Activated T-cell treated with anti-CD3 and anti-CD28 coated beads, Interleukin-2, amount 50 U/mL, for 72 hours (primary cell): Measurements from ENCODE around the gene ZFP36. TPM values are rescaled to one million over a fixed set of nuclear protein-coding genes. Genes with fewer than 3 reads are reported as not detected.
"Not testable (repeated sequence)": the region's sequence is repeated elsewhere in the genome, so short reads cannot be mapped to it uniquely, and the experiment has no call there.

Experiments used
- ATAC-seq, 2 donors: fragments of 150-1000 bp; cut with Tn5 transposase; replicated peaks in 1 of 2; 2 replicates each; pipeline ENCODE4 v1.10.0; 2021; ENCODE audit warnings: moderate library complexity in 2 of 2, mild to moderate bottlenecking in 1 of 2
- DNase-seq, 2 donors: peaks; one replicate each; pipeline ENCODE4 v3.0.0; 2021 to 2022; ENCODE audit warnings: mixed read lengths in 1 of 2
- H3K27ac Mint-ChIP-seq: one replicate; pipeline ENCODE4 v1.8.0; 2022; ENCODE audit warnings: mild to moderate bottlenecking, moderate library complexity, mixed read lengths
- H3K27me3 Mint-ChIP-seq: one replicate; pipeline ENCODE4 v1.8.0; 2022; ENCODE audit warnings: low read depth, mixed read lengths
- H3K36me3 Mint-ChIP-seq, 2 donors: one replicate each; pipeline ENCODE4 v1.8.0; 2022; ENCODE audit warnings: mixed read lengths in 2 of 2, mild to moderate bottlenecking in 1 of 2; ENCODE audit not compliant: insufficient read depth in 2 of 2
- H3K4me1 Mint-ChIP-seq: one replicate; pipeline ENCODE4 v1.8.0; 2022; ENCODE audit warnings: low read depth, mixed read lengths
- H3K4me3 Mint-ChIP-seq, 2 donors: one replicate each; pipeline ENCODE4 v1.8.0; 2022; ENCODE audit warnings: mild to moderate bottlenecking in 2 of 2, mixed read lengths in 2 of 2, moderate library complexity in 2 of 2
- H3K9me3 Mint-ChIP-seq, 2 donors: one replicate each; pipeline ENCODE4 v1.8.0; 2022; ENCODE audit warnings: mixed read lengths in 2 of 2
- total RNA-seq, 2 donors: library from RNA; stranded (reverse); gene quantifications; one replicate each; pipeline ENCODE4 v1.2.3, GENCODE V29; 2022

The ZFP36 gene
- total RNA-seq, 2 donors from 2014 or later: 81.4 to 108 TPM

GRCh38 chr19:39377373-39378362 is 29.0 kb upstream of the ZFP36 start:
- H3K9me3 Mint-ChIP-seq: no peaks in the 10 kb centered on the region
- ATAC-seq (no peak), DNase-seq (no peak)
- peaks cover 3 to 20% of the 10 kb centered on the region in 2 donors for H3K36me3 Mint-ChIP-seq
- no peaks in the 10 kb centered on the region for H3K4me1 Mint-ChIP-seq
- no peak overlapping the region for H3K4me3 Mint-ChIP-seq
- no peaks in the 10 kb centered on the region for H3K27me3 Mint-ChIP-seq
- H3K27ac Mint-ChIP-seq: no peak overlapping the region

GRCh38 chr19:39379366-39379765 is 27.3 kb upstream of the ZFP36 start:
- peaks cover 3 to 17% of the 10 kb centered on the region in 2 donors for H3K36me3 Mint-ChIP-seq
- H3K9me3 Mint-ChIP-seq, ATAC-seq, H3K27me3 Mint-ChIP-seq, H3K4me1 Mint-ChIP-seq, H3K27ac Mint-ChIP-seq, DNase-seq, H3K4me3 Mint-ChIP-seq: not testable (repeated sequence)

GRCh38 chr19:39379865-39380396 is 26.7 kb upstream of the ZFP36 start:
- H3K4me3 Mint-ChIP-seq: no peak overlapping the region

GRCh38 chr19:39380521-39381502 is 25.8 kb upstream of the ZFP36 start:
- no peak for ATAC-seq
- no peak for DNase-seq
- no peaks in the 10 kb centered on the region for H3K27me3 Mint-ChIP-seq
- H3K4me1 Mint-ChIP-seq: no peaks in the 10 kb centered on the region
- no peaks in the 10 kb centered on the region for H3K9me3 Mint-ChIP-seq
- H3K4me3 Mint-ChIP-seq: no peak overlapping the region
- H3K27ac Mint-ChIP-seq: no peak overlapping the region
- peaks cover 3 to 17% of the 10 kb centered on the region in 2 donors for H3K36me3 Mint-ChIP-seq

More at GRCh38 chr19:39379865-39380396, 26.7 kb upstream of the ZFP36 start:
- no peak overlapping the region for H3K27ac Mint-ChIP-seq
- ATAC-seq: no peak
- no peaks in the 10 kb centered on the region for H3K4me1 Mint-ChIP-seq
- H3K36me3 Mint-ChIP-seq: peaks cover 3 to 17% of the 10 kb centered on the region in 2 donors
- H3K27me3 Mint-ChIP-seq: no peaks in the 10 kb centered on the region
- no peaks in the 10 kb centered on the region for H3K9me3 Mint-ChIP-seq
- DNase-seq: no peak

- peaks cover under 1 to 22% of the 10 kb centered on the region in 2 donors for H3K36me3 Mint-ChIP-seq
Observed at GRCh38 chr19:39381910-39382611, 24.6 kb upstream of the ZFP36 start.

GRCh38 chr19:39382991-39383828 is 23.4 kb upstream of the ZFP36 start:
- no peaks in the 10 kb centered on the region for H3K9me3 Mint-ChIP-seq
- no peak overlapping the region for H3K27ac Mint-ChIP-seq
- DNase-seq (no peak), ATAC-seq (no peak)
- no peaks in the 10 kb centered on the region for H3K4me1 Mint-ChIP-seq
- no peak overlapping the region for H3K4me3 Mint-ChIP-seq
- H3K36me3 Mint-ChIP-seq: peaks cover 0 to 20% of the 10 kb centered on the region in 2 donors
- no peaks in the 10 kb centered on the region for H3K27me3 Mint-ChIP-seq

More at GRCh38 chr19:39381910-39382611, 24.6 kb upstream of the ZFP36 start:
- Mint-ChIP-seq H3K27ac (peak overlapping the region; percentile 71), H3K27me3 (no peaks in the 10 kb centered on the region), H3K4me3 (no peak overlapping the region), H3K9me3 (no peaks in the 10 kb centered on the region), H3K4me1 (no peaks in the 10 kb centered on the region)
- ATAC-seq (no peak), DNase-seq (no peak)

GRCh38 chr19:39384839-39385568 is 21.6 kb upstream of the ZFP36 start:
- H3K4me3 Mint-ChIP-seq: no peak overlapping the region
- no peaks in the 10 kb centered on the region for H3K9me3 Mint-ChIP-seq
- DNase-seq: no peak
- ATAC-seq: no peak
- peaks cover 6 to 26% of the 10 kb centered on the region in 2 donors for H3K36me3 Mint-ChIP-seq
- H3K27me3 Mint-ChIP-seq: no peaks in the 10 kb centered on the region
- no peak overlapping the region for H3K27ac Mint-ChIP-seq
- peaks cover 14% of the 10 kb centered on the region for H3K4me1 Mint-ChIP-seq

GRCh38 chr19:39385629-39386411 is 20.8 kb upstream of the ZFP36 start:
- Mint-ChIP-seq H3K27me3 (no peaks in the 10 kb centered on the region), H3K4me1 (peaks cover 18% of the 10 kb centered on the region), H3K9me3 (no peaks in the 10 kb centered on the region), H3K36me3 (peaks cover 6 to 26% of the 10 kb centered on the region in 2 donors), H3K4me3 (no peak overlapping the region), H3K27ac (no peak overlapping the region)
- no peak for DNase-seq
- no peak for ATAC-seq

- no peak for ATAC-seq
- Mint-ChIP-seq H3K9me3 (no peaks in the 10 kb centered on the region), H3K27me3 (no peaks in the 10 kb centered on the region), H3K36me3 (peaks cover 8 to 26% of the 10 kb centered on the region in 2 donors), H3K4me3 (no peak overlapping the region), H3K4me1 (peaks cover 23% of the 10 kb centered on the region), H3K27ac (no peak overlapping the region)
- DNase-seq: no peak
Observed at GRCh38 chr19:39386557-39386956, 20.1 kb upstream of the ZFP36 start.

- ATAC-seq (no peak), DNase-seq (no peak)
- H3K4me1 Mint-ChIP-seq: peaks cover 40% of the 10 kb centered on the region
- H3K9me3 Mint-ChIP-seq: no peaks in the 10 kb centered on the region
- no peaks in the 10 kb centered on the region for H3K27me3 Mint-ChIP-seq
- peak overlapping the region in 1 of 2 donors; percentile 4 for H3K4me3 Mint-ChIP-seq
- peaks cover 11 to 28% of the 10 kb centered on the region in 2 donors for H3K36me3 Mint-ChIP-seq
- peak overlapping the region; percentile 43 for H3K27ac Mint-ChIP-seq
Observed at GRCh38 chr19:39388657-39389056, 18.0 kb upstream of the ZFP36 start.
